DMS153 treated with DMSO at 0.1 percent for 48 hours (cell line): Measurements from ENCODE around the gene HOXC10.

Experiments
- DNase-seq: peaks from one replicate; lab custom pipeline; 2025; ENCODE audit not compliant: unreplicated experiment; lab: John Stamatoyannopoulos, UW

HOXC10 gene

GRCh38 chr12:54039417-54040147 lies 54.6 kb downstream of the HOXC10 start:
- no peak for DNase-seq
